Mucosa of descending colon (tissue), 3 donors: ENCODE measurements around the gene ZNF157. TPM values are rescaled to one million over a fixed set of nuclear protein-coding genes. Genes with fewer than 3 reads are reported as not detected.
"Not testable (repeated sequence)": the region's sequence is repeated elsewhere in the genome, so short reads cannot be mapped to it uniquely, and the experiment has no call there.

Source experiments
- ATAC-seq: fragments of 200-7000 bp; cut with Tn5 transposase; one replicate; pipeline ENCODE4 v1.9.1; 2020; ENCODE audit warnings: mild to moderate bottlenecking, moderate library complexity
- DNase-seq, 3 donors: peaks; one replicate each; pipeline ENCODE4 v3.0.0-alpha.2; 2020
- H3K36me3 ChIP-seq: fragments of 200-600 bp; one replicate; pipeline ENCODE4 v1.8.0; 2021; ENCODE audit warnings: low read depth, mild to moderate bottlenecking
- H3K4me1 ChIP-seq: fragments of 200-600 bp; one replicate; pipeline ENCODE4 v1.8.0; 2021; ENCODE audit warnings: low read depth, mild to moderate bottlenecking
- H3K4me3 ChIP-seq: fragments of 200-600 bp; one replicate; pipeline ENCODE4 v1.8.0; 2021; ENCODE audit warnings: mild to moderate bottlenecking
- H3K9me3 ChIP-seq: fragments of 200-600 bp; one replicate; pipeline ENCODE4 v1.8.0; 2021; ENCODE audit warnings: mild to moderate bottlenecking
- CTCF ChIP-seq: fragments of 200-600 bp; IDR thresholded peaks from one replicate; pipeline ENCODE4 v1.8.0; 2022; ENCODE audit warnings: antibody characterized with exemption, mild to moderate bottlenecking
- intact Hi-C, 2 donors: fragments of 100-400 bp; cut with DNase I in 1 of 2; cut with micrococcal nuclease in 1 of 2; formaldehyde crosslinking; loops; one replicate each; pipeline versions ENCODE4 v1.11.0 to v1.11.1; 2022; cut with DNase I, micrococcal nuclease
- long read RNA-seq, 2 donors: library from polyadenylated mRNA; unstranded; transcript quantifications; one replicate each; pipeline ENCODE4 v2.0.0, GENCODE V29; 2019 to 2021
- total RNA-seq, 3 donors: library from RNA; stranded (reverse); fragmentation: NEBNext Ultra II Directional in 2 of 3; extraction: Animal tissue kit (Norgen Biotek cat#: 25700) in 2 of 3; gene quantifications; one replicate each; pipeline versions ENCODE4 v1.2.1 to v1.2.4, GENCODE V29; 2021 to 2023
- donor health status: DM: no; HTN: no; CAD: no; lungs with moderate emphysema.
- donor health status: DM: no; HTN: no; CAD: no.
- donor health status: DM: no; HTN: yes; CAD: no.

Gene ZNF157
- under 1 TPM in 1 of 3 donors, not detected in 2; 0.51 TPM for total RNA-seq
- long read RNA-seq, donor 1: 0 reads
- long read RNA-seq, donor 2: 0 reads

GRCh38 chrX:47370278-47370677 is at the start of gene ZNF157:
TSS of gene ZNF157 (plus strand) at chrX:47370578. CDS start at chrX:47370669, 91 bp downstream.
- Histone ChIP-seq H3K9me3 (no peaks in the 10 kb centered on the region), H3K4me1 (no peaks in the 10 kb centered on the region), H3K4me3 (no peak within 1 kb of the TSS), H3K36me3 (no peaks in the 10 kb centered on the region)
- intact Hi-C loops: no loop called here
- DNase-seq (no peak), ATAC-seq (no peak)
- TF ChIP-seq CTCF: no peak

DNA sequence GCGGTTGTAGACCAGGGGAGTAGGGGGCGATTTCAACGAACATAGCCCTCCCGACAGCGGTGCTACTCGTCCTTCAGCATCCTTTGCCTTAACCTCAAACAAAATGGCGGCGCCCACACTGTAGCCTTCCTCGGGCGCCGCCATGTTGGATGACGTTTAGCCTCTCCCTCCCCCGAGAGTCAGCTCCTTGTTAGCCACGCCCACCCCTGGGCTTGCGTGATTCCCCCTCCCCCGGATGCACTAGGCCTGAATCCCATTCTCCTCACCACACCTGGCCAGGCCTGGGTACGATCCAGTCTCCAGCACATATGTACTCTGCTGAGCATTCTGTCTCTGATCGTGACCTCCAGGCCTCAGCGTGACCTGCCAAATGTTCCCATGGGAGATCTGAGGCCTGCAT is 49.0 kb upstream of the ZNF157 start:
- Histone ChIP-seq H3K9me3 (no peaks in the 10 kb centered on the region), H3K4me1 (no peaks in the 10 kb centered on the region), H3K36me3 (no peaks in the 10 kb centered on the region), H3K4me3 (no peak overlapping the region)
- DNase-seq (peak in 2 of 3 donors; percentile 5 to 20), ATAC-seq (no peak)
- TF ChIP-seq CTCF: no peak
- intact Hi-C loops: no loop called here

GRCh38 chrX:47321823-47322371 is 48.5 kb upstream of the ZNF157 start:
- ATAC-seq: no peak
- Histone ChIP-seq H3K4me3 (no peak overlapping the region), H3K4me1 (no peaks in the 10 kb centered on the region), H3K36me3 (no peaks in the 10 kb centered on the region), H3K9me3 (no peaks in the 10 kb centered on the region)
- DNase-seq: no peak
- TF ChIP-seq CTCF: no peak
- intact Hi-C loops: no loop called here

DNA sequence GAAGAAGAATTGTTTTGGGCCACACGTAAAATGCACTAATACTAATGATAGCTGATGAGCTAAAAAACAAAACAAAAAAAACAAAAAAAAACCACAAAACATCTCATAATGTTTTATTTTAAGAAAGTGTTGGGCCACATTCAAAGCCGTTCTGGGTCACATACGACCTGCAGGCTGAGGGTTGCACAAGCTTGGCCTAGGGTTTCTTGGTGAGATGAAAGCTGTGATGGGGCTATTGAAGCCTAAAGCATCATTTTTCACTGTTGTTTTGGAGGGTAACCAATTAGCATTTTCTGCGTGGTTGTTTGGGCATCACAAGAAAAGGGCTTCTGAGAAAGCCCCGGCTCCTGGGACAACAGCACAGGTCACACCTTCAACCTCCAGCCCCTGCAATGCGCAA is 42.5 kb upstream of the ZNF157 start:
- Histone ChIP-seq H3K36me3 (no peaks in the 10 kb centered on the region), H3K9me3 (no peaks in the 10 kb centered on the region), H3K4me3 (no peak overlapping the region), H3K4me1 (no peaks in the 10 kb centered on the region)
- no peak for DNase-seq
- no peak for TF ChIP-seq CTCF
- no peak for ATAC-seq
- intact Hi-C loops: no loop called here

DNA sequence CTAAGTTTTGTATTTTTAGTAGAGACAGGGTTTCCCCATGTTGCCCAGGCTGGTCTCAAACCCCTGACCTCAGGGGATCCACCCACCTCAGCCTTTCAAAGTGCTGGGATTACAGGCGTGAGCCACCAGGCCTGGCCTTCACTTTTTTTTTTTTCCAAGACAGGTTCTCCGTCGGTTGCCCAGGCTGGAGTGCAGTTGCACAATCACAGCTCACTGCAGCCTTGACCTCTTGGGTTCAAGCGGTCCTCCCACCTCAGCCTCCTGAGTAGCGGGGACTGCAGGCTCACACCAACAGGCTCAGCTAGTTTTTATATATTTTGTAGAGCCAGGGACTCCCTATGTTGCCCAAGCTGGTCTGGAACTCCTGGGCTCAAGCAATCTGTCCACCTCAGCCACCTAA is 37.6 kb upstream of the ZNF157 start:
- H3K9me3 ChIP-seq, H3K4me1 ChIP-seq, intact Hi-C loops, H3K36me3 ChIP-seq, H3K4me3 ChIP-seq, ATAC-seq, DNase-seq: not testable (repeated sequence)

DNA sequence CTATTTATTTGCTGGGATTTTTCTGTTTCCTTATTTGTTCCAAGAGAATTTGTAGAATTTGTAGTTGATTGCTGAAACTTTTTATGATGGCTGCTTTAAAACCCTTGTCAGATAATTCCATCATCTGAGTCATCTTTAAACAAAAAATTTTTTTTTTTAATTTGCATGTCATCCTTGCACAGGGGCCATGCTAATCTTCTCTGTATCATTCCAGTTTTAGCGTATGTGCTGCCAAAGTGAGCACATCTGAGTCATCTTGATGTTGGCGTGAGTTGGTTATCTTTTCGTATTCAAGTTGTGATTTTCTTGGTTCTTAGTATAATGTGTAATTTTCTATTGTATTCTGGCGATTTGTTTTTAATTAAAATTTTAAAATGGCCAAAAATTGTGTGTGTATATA is 18.7 kb upstream of the ZNF157 start:
- Histone ChIP-seq H3K4me3 (no peak overlapping the region), H3K9me3 (no peaks in the 10 kb centered on the region), H3K4me1 (no peaks in the 10 kb centered on the region), H3K36me3 (no peaks in the 10 kb centered on the region)
- intact Hi-C loops: no loop called here
- ATAC-seq (no peak), DNase-seq (no peak)
- no peak for TF ChIP-seq CTCF
